ENCODE measurements around the gene HBD.
A peak's percentile ranks its signal among the peaks of the same experiment; 100 is the strongest.
"Not testable (repeated sequence)": the region's sequence is repeated elsewhere in the genome, so short reads cannot be mapped to it uniquely, and the experiment has no call there.

The HBD gene

GRCh38 chr11:5274395-5274794 is 40.1 kb upstream of the HBD start:
- Histone ChIP-seq H3K4me1 (ENCODE audit: control insufficient read depth, insufficient read depth, low read length, poor library complexity, severe bottlenecking) (peaks cover 13% of the 10 kb centered on the region), H3K9me3 (ENCODE audit: control insufficient read depth, low read length) (no peaks in the 10 kb centered on the region), H3K4me3 (ENCODE audit: extremely low read depth, insufficient read depth, low read length, poor library complexity, severe bottlenecking) (no peak overlapping the region), H3K27ac (ENCODE audit: low read depth, low read length, severe bottlenecking) (peak overlapping the region; percentile 54), H3K36me3 (ENCODE audit: control insufficient read depth, insufficient read depth, low read length) (no peaks in the 10 kb centered on the region)
- WGBS, 2 experiments (ENCODE audit: insufficient coverage in 2 of 2): 68% methylated on average over 4 of the region's 5 CpGs

GRCh38 chr11:5272395-5273017 is 38.2 kb upstream of the HBD start:
- 67 to 88% methylated on average over 1 of the region's 4 CpGs for WGBS, 2 experiments (ENCODE audit: insufficient coverage in 2 of 2)
- Histone ChIP-seq H3K27ac (ENCODE audit: low read depth, low read length, severe bottlenecking) (no peak overlapping the region), H3K36me3 (ENCODE audit: control insufficient read depth, insufficient read depth, low read length) (no peaks in the 10 kb centered on the region), H3K9me3 (ENCODE audit: control insufficient read depth, low read length) (no peaks in the 10 kb centered on the region), H3K4me1 (ENCODE audit: control insufficient read depth, insufficient read depth, low read length, poor library complexity, severe bottlenecking) (peaks cover 13% of the 10 kb centered on the region), H3K4me3 (ENCODE audit: extremely low read depth, insufficient read depth, low read length, poor library complexity, severe bottlenecking) (no peak overlapping the region)

GRCh38 chr11:5269715-5270147 is 35.4 kb upstream of the HBD start, which contains the start of gene HBE1:
TSS of gene HBE1 (minus strand) at chr11:5269945. CDS start at chr11:5269890, 55 bp downstream.
- H3K36me3 ChIP-seq (ENCODE audit: control insufficient read depth, insufficient read depth, low read length): no peaks in the 10 kb centered on the region
- no peaks in the 10 kb centered on the region for H3K9me3 ChIP-seq (ENCODE audit: control insufficient read depth, low read length)
- peaks cover 5% of the 10 kb centered on the region for H3K4me1 ChIP-seq (ENCODE audit: control insufficient read depth, insufficient read depth, low read length, poor library complexity, severe bottlenecking)
- no peak within 1 kb of the TSS for H3K4me3 ChIP-seq (ENCODE audit: extremely low read depth, insufficient read depth, low read length, poor library complexity, severe bottlenecking)
- 81 to 84% methylated on average over 3 of the region's 4 CpGs for WGBS, 2 experiments (ENCODE audit: insufficient coverage in 2 of 2)
- H3K27ac ChIP-seq (ENCODE audit: low read depth, low read length, severe bottlenecking): no peak within 1 kb of the TSS

GRCh38 chr11:5267033-5267563 is 32.8 kb upstream of the HBD start:
- Histone ChIP-seq H3K9me3 (ENCODE audit: control insufficient read depth, low read length) (no peaks in the 10 kb centered on the region), H3K4me1 (ENCODE audit: control insufficient read depth, insufficient read depth, low read length, poor library complexity, severe bottlenecking) (no peaks in the 10 kb centered on the region), H3K27ac (ENCODE audit: low read depth, low read length, severe bottlenecking) (no peak overlapping the region), H3K36me3 (ENCODE audit: control insufficient read depth, insufficient read depth, low read length) (no peaks in the 10 kb centered on the region), H3K4me3 (ENCODE audit: extremely low read depth, insufficient read depth, low read length, poor library complexity, severe bottlenecking) (no peak overlapping the region)
- WGBS, 2 experiments (ENCODE audit: insufficient coverage in 2 of 2): 85 to 92% methylated on average over 1 to 2 of the region's 2 CpGs

GRCh38 chr11:5266609-5267008 is 32.3 kb upstream of the HBD start:
- Histone ChIP-seq H3K4me1 (ENCODE audit: control insufficient read depth, insufficient read depth, low read length, poor library complexity, severe bottlenecking) (no peaks in the 10 kb centered on the region), H3K36me3 (ENCODE audit: control insufficient read depth, insufficient read depth, low read length) (no peaks in the 10 kb centered on the region), H3K9me3 (ENCODE audit: control insufficient read depth, low read length) (no peaks in the 10 kb centered on the region), H3K27ac (ENCODE audit: low read depth, low read length, severe bottlenecking) (no peak overlapping the region), H3K4me3 (ENCODE audit: extremely low read depth, insufficient read depth, low read length, poor library complexity, severe bottlenecking) (no peak overlapping the region)

- no peak overlapping the region for H3K4me3 ChIP-seq (ENCODE audit: extremely low read depth, insufficient read depth, low read length, poor library complexity, severe bottlenecking)
- no peak overlapping the region for H3K27ac ChIP-seq (ENCODE audit: low read depth, low read length, severe bottlenecking)
- no peaks in the 10 kb centered on the region for H3K4me1 ChIP-seq (ENCODE audit: control insufficient read depth, insufficient read depth, low read length, poor library complexity, severe bottlenecking)
- no peaks in the 10 kb centered on the region for H3K36me3 ChIP-seq (ENCODE audit: control insufficient read depth, insufficient read depth, low read length)
- H3K9me3 ChIP-seq (ENCODE audit: control insufficient read depth, low read length): no peaks in the 10 kb centered on the region
- WGBS, 2 experiments (ENCODE audit: insufficient coverage in 2 of 2): no CpG with 5 or more reads among the region's 2 CpGs
Observed at GRCh38 chr11:5265832-5266231, 31.5 kb upstream of the HBD start.

GRCh38 chr11:5258543-5259262 is 24.4 kb upstream of the HBD start:
- Histone ChIP-seq H3K27ac (ENCODE audit: low read depth, low read length, severe bottlenecking) (no peak overlapping the region), H3K36me3 (ENCODE audit: control insufficient read depth, insufficient read depth, low read length) (no peaks in the 10 kb centered on the region), H3K4me3 (ENCODE audit: extremely low read depth, insufficient read depth, low read length, poor library complexity, severe bottlenecking) (no peak overlapping the region), H3K4me1 (ENCODE audit: control insufficient read depth, insufficient read depth, low read length, poor library complexity, severe bottlenecking) (no peaks in the 10 kb centered on the region), H3K9me3 (ENCODE audit: control insufficient read depth, low read length) (no peaks in the 10 kb centered on the region)
- WGBS, 2 experiments (ENCODE audit: insufficient coverage in 2 of 2): 66 to 68% methylated on average over 4 to 7 of the region's 7 CpGs

GRCh38 chr11:5257296-5257695 is 23.0 kb upstream of the HBD start:
- no peaks in the 10 kb centered on the region for H3K4me1 ChIP-seq (ENCODE audit: control insufficient read depth, insufficient read depth, low read length, poor library complexity, severe bottlenecking)
- no peaks in the 10 kb centered on the region for H3K9me3 ChIP-seq (ENCODE audit: control insufficient read depth, low read length)
- no peak overlapping the region for H3K4me3 ChIP-seq (ENCODE audit: extremely low read depth, insufficient read depth, low read length, poor library complexity, severe bottlenecking)
- H3K36me3 ChIP-seq (ENCODE audit: control insufficient read depth, insufficient read depth, low read length): no peaks in the 10 kb centered on the region
- no peak overlapping the region for H3K27ac ChIP-seq (ENCODE audit: low read depth, low read length, severe bottlenecking)
- WGBS, 2 experiments (ENCODE audit: insufficient coverage in 2 of 2): 6 to 33% methylated on average over 1 to 2 of the region's 2 CpGs

- H3K9me3 ChIP-seq (ENCODE audit: control insufficient read depth, low read length); H3K27ac ChIP-seq (ENCODE audit: low read depth, low read length, severe bottlenecking); H3K4me1 ChIP-seq (ENCODE audit: control insufficient read depth, insufficient read depth, low read length, poor library complexity, severe bottlenecking); H3K4me3 ChIP-seq (ENCODE audit: extremely low read depth, insufficient read depth, low read length, poor library complexity, severe bottlenecking); H3K36me3 ChIP-seq (ENCODE audit: control insufficient read depth, insufficient read depth, low read length): not testable (repeated sequence)
- 100% methylated on average over 2 of the region's 9 CpGs; no CpG with 5 or more reads in 1 of the 2 experiments for WGBS, 2 experiments (ENCODE audit: insufficient coverage in 2 of 2)
Observed at GRCh38 chr11:5254646-5255413, 20.5 kb upstream of the HBD start, which contains the start of gene HBG2. TSS of gene HBG2 (minus strand) at chr11:5254781. CDS start at chr11:5254728, 53 bp downstream.

- not testable (repeated sequence) for H3K4me1 ChIP-seq (ENCODE audit: control insufficient read depth, insufficient read depth, low read length, poor library complexity, severe bottlenecking); H3K9me3 ChIP-seq (ENCODE audit: control insufficient read depth, low read length); H3K27ac ChIP-seq (ENCODE audit: low read depth, low read length, severe bottlenecking); H3K4me3 ChIP-seq (ENCODE audit: extremely low read depth, insufficient read depth, low read length, poor library complexity, severe bottlenecking); H3K36me3 ChIP-seq (ENCODE audit: control insufficient read depth, insufficient read depth, low read length)
- 91% methylated on average over 1 of the region's 2 CpGs; no CpG with 5 or more reads in 1 of the 2 experiments for WGBS, 2 experiments (ENCODE audit: insufficient coverage in 2 of 2)
Observed at GRCh38 chr11:5254023-5254422, 19.7 kb upstream of the HBD start.

All from mesodermal cell (in vitro differentiated cells).